Left lung (tissue), 10 donors: ENCODE measurements around the gene COL4A2. TPM values are rescaled to one million over a fixed set of nuclear protein-coding genes. Genes with fewer than 3 reads are reported as not detected.

Experiments used
- ATAC-seq: fragments of 200-7000 bp; cut with Tn5 transposase; one replicate; pipeline ENCODE4 v1.9.1; 2020; ENCODE audit warnings: moderate library complexity
- DNase-seq, 4 donors: peaks; one replicate each; pipeline ENCODE4 v3.0.0-alpha.2; 2013 to 2020
- H3K27ac ChIP-seq, 2 donors: fragments of 200-600 bp; sonication (generic) in 1 of 2; one replicate each; pipeline versions ENCODE4 v1.5.0 to v1.8.0; 2020 to 2021
- H3K27me3 ChIP-seq, 2 donors: fragments of 200-600 bp; sonication (generic) in 1 of 2; one replicate each; pipeline versions ENCODE4 v1.5.0 to v1.8.0; 2020 to 2021
- H3K36me3 ChIP-seq, 2 donors: fragments of 200-600 bp; sonication (generic) in 1 of 2; one replicate each; pipeline versions ENCODE4 v1.5.0 to v1.8.0; 2020 to 2021
- H3K4me1 ChIP-seq, 2 donors: fragments of 200-600 bp; one replicate each; pipeline ENCODE4 v1.8.0; 2021
- H3K4me3 ChIP-seq, 2 donors: fragments of 200-600 bp; sonication (generic) in 1 of 2; one replicate each; pipeline versions ENCODE4 v1.5.0 to v1.8.0; 2020 to 2021; ENCODE audit warnings: mild to moderate bottlenecking in 1 of 2
- H3K9me3 ChIP-seq, 2 donors: fragments of 200-600 bp; sonication (generic) in 1 of 2; one replicate each; pipeline versions ENCODE4 v1.5.0 to v1.8.0; 2020 to 2021
- intact Hi-C, 2 donors: fragments of 100-400 bp; cut with DNase I; formaldehyde crosslinking; loops; one replicate each; pipeline versions ENCODE4 v1.11.2 to v1.14.2; 2022
- polyA plus RNA-seq, 6 donors: library from polyadenylated mRNA; unstranded; fragments of 120-200 nt; gene quantifications; one replicate each; pipeline ENCODE4 v1.2.1, GENCODE V29; 2013; ENCODE audit not compliant: insufficient read length in 6 of 6
- total RNA-seq, 2 donors: library from RNA; stranded (reverse); fragmentation: NEBNext Ultra II Directional; extraction: Animal tissue kit (Norgen Biotek cat#: 25700); gene quantifications; one replicate each; pipeline ENCODE4 v1.2.1, GENCODE V29; 2021
- TF ChIP-seq, protein P1 (sequence below), 2 donors: fragments of 200-600 bp; sonication (generic) in 1 of 2; IDR thresholded peaks; one replicate each; pipeline versions ENCODE4 v1.5.0 to v1.8.0; 2021; ENCODE audit warnings: antibody characterized with exemption in 2 of 2
- donor health status: DM: no; HTN: yes; CAD: no.
- donor health status: DM: no; HTN: no; CAD: no.

Gene COL4A2
- total and polyA plus RNA-seq, 8 donors: 307 to 638 (median 395) TPM

DNA sequence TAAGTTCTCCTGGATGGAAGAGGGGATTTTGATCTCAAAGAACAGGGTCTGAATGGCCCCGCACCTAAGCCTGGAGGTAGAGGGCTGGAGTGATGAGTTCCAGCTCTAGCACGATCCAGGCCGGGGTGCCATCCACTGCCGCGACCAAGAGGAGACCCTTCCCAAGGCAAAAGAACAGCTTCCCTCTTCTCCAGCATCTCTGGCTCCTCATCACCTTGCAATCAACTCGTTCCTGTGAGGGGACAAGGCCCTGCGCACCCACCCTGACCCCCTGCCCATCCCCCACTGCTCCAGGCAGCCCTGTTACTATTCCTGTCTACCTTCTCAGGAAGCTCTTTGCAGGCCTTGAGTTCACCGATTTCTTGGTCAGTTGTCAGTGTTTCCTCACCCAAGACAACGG lies 17.9 kb upstream of the COL4A2 start:
- DNase-seq (no peak), ATAC-seq (no peak)
- H3K36me3 ChIP-seq: no peaks in the 10 kb centered on the region
- intact Hi-C loops: no loop called here
- H3K9me3 ChIP-seq: no peaks in the 10 kb centered on the region
- H3K27ac ChIP-seq: no peak overlapping the region
- no peaks in the 10 kb centered on the region for H3K27me3 ChIP-seq
- H3K4me3 ChIP-seq: no peak overlapping the region
- TF ChIP-seq, protein P1, sequence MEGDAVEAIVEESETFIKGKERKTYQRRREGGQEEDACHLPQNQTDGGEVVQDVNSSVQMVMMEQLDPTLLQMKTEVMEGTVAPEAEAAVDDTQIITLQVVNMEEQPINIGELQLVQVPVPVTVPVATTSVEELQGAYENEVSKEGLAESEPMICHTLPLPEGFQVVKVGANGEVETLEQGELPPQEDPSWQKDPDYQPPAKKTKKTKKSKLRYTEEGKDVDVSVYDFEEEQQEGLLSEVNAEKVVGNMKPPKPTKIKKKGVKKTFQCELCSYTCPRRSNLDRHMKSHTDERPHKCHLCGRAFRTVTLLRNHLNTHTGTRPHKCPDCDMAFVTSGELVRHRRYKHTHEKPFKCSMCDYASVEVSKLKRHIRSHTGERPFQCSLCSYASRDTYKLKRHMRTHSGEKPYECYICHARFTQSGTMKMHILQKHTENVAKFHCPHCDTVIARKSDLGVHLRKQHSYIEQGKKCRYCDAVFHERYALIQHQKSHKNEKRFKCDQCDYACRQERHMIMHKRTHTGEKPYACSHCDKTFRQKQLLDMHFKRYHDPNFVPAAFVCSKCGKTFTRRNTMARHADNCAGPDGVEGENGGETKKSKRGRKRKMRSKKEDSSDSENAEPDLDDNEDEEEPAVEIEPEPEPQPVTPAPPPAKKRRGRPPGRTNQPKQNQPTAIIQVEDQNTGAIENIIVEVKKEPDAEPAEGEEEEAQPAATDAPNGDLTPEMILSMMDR (IDR thresholded peaks at IDR 0.05): no peak
- H3K4me1 ChIP-seq: peaks cover 13 to 16% of the 10 kb centered on the region in 2 donors

DNA sequence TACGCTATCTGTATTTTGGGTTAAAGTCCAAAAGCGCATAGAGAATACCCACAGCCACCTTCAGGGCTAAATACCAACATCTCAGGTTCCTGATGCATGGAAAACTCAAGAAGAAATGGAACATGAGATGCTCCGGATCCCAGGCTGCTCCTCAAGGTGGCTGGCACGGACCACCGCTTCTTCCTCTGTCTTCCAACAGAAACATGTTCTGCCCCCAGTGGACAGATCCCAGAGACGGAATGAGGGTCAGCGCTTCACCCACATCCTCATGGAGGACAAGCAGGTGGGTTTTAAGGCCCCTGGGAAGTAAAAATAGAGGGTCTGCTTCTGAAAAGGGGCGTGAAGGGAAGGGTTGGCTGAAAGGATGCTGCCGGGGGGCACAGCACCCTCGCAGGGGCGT lies 17.4 kb upstream of the COL4A2 start:
- Histone ChIP-seq H3K27ac (no peak overlapping the region), H3K4me1 (peaks cover 15 to 16% of the 10 kb centered on the region in 2 donors), H3K27me3 (no peaks in the 10 kb centered on the region), H3K36me3 (no peaks in the 10 kb centered on the region), H3K4me3 (no peak overlapping the region), H3K9me3 (no peaks in the 10 kb centered on the region)
- intact Hi-C loops: no loop called here
- ATAC-seq (no peak), DNase-seq (no peak)
- TF ChIP-seq, protein P1 (IDR thresholded peaks at IDR 0.05): no peak

DNA sequence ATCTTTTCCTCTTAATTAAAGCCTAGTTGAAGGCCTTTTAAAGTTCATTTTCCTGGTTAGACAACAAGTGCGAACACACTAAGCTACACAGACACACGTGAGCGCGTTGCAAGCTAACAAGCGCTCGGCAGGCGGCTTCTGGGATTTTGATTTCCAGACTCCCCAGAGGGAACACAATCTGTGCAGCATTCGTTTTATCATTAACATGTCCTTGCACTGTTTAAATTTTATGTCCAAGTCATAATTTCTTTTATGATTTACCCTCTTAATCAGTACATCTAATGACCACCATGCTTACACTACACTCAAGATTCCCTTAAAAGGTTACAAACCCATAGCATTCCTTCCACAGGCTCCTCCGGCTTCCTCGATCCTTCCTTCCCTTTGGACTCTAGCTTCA lies 16.9 kb upstream of the COL4A2 start:
- peaks cover 12 to 16% of the 10 kb centered on the region in 2 donors for H3K4me1 ChIP-seq

DNA sequence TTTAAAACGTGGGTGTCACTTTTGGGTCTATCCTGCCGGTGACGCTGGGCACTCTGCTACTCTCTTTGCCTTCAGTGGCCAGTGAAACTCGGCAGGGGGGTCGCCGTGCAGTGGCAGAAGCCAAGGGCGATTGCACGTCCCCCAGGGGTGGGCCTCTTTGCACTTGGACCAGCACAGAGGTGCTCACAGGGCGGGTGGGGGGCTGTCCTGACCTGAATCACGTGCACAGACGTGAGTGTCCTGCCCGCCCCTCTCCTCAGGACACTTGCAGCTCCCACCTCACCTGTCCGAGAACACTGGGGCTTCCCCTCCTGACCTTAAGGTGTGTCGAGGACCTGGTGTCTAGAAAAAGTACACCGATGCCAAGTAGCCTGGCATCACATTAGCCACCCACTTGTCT lies 16.3 kb upstream of the COL4A2 start:
- peaks cover 11 to 16% of the 10 kb centered on the region in 2 donors for H3K4me1 ChIP-seq
- ATAC-seq (no peak), DNase-seq (no peak)
- H3K36me3 ChIP-seq: no peaks in the 10 kb centered on the region
- no peaks in the 10 kb centered on the region for H3K27me3 ChIP-seq
- no peak overlapping the region for H3K4me3 ChIP-seq
- no peaks in the 10 kb centered on the region for H3K9me3 ChIP-seq
- intact Hi-C loops: no loop called here
- no peak overlapping the region for H3K27ac ChIP-seq
- TF ChIP-seq, protein P1 (IDR thresholded peaks at IDR 0.05): no peak

More for the DNA sequence above, 16.9 kb upstream of the COL4A2 start:
- H3K27me3 ChIP-seq: no peaks in the 10 kb centered on the region
- ATAC-seq (no peak), DNase-seq (no peak)
- no peaks in the 10 kb centered on the region for H3K36me3 ChIP-seq
- H3K27ac ChIP-seq: no peak overlapping the region
- no peaks in the 10 kb centered on the region for H3K9me3 ChIP-seq
- no peak overlapping the region for H3K4me3 ChIP-seq
- intact Hi-C loops: no loop called here
- TF ChIP-seq, protein P1 (IDR thresholded peaks at IDR 0.05): no peak

DNA sequence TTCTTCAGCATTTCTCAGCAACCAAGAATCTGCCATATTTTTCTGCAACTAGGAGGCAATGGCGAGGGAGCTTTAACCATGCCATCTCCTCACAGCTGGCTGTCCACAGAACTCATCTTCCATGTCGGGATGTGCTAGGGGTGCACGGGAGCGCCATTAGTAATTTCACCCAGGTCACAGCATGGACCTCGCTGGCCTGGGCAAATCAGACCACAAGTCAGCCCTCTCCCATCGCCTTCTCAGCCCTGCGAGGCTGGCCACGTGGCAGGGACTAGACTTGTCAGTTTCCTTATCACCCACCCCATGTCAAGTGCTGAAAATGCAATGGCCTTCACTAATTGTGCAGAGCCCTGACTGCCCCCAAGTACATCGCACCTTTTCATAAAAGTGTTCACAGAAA lies 15.8 kb upstream of the COL4A2 start:
- Histone ChIP-seq H3K27me3 (peaks cover 0 to under 1% of the 10 kb centered on the region in 2 donors), H3K9me3 (no peaks in the 10 kb centered on the region), H3K27ac (no peak overlapping the region), H3K4me1 (peaks cover 11 to 16% of the 10 kb centered on the region in 2 donors), H3K4me3 (no peak overlapping the region), H3K36me3 (no peaks in the 10 kb centered on the region)
- TF ChIP-seq, protein P1 (IDR thresholded peaks at IDR 0.05): no peak
- intact Hi-C loops: no loop called here
- ATAC-seq (no peak), DNase-seq (no peak)
